HUES64 (cell line): Measurements from ENCODE around the gene RAPGEF2.
"Not testable (repeated sequence)": the region's sequence is repeated elsewhere in the genome, so short reads cannot be mapped to it uniquely, and the experiment has no call there.

ENCODE experiments used
- H3K27ac ChIP-seq: 2 replicates; pipeline ENCODE4 v1.7.0; 2013; ENCODE audit warnings: low read depth, low read length, inconsistent platforms
- H3K27me3 ChIP-seq: 2 replicates; pipeline ENCODE4 v1.6.1; 2013; ENCODE audit warnings: mild to moderate bottlenecking, low read length; ENCODE audit not compliant: insufficient read depth
- H3K36me3 ChIP-seq: 2 replicates; pipeline ENCODE4 v1.6.1; 2013; ENCODE audit warnings: mild to moderate bottlenecking, low read length; ENCODE audit not compliant: insufficient read depth
- H3K4me1 ChIP-seq: 2 replicates; pipeline ENCODE4 v1.6.1; 2013; ENCODE audit warnings: mild to moderate bottlenecking, low read length, moderate library complexity; ENCODE audit not compliant: insufficient read depth
- H3K4me3 ChIP-seq: 2 replicates; pipeline ENCODE4 v1.5.1; 2013; ENCODE audit warnings: mild to moderate bottlenecking, low read length, moderate library complexity
- H3K9ac ChIP-seq: 2 replicates; pipeline ENCODE4 v1.6.1; 2013; ENCODE audit warnings: mild to moderate bottlenecking, low read depth, low read length
- H3K9me3 ChIP-seq: 2 replicates; pipeline ENCODE4 v1.6.1; 2013; ENCODE audit warnings: low read depth, low read length; ENCODE audit not compliant: insufficient read depth
- WGBS: fragments of 150-250, 120-280 bp; methylation state at CpG from one replicate; pipeline ENCODE4 v1.1.7; 2013; ENCODE audit warnings: missing lambda C conversion rate; 5-methylcytosine and 5-hydroxymethylcytosine counted together

RAPGEF2 gene

DNA sequence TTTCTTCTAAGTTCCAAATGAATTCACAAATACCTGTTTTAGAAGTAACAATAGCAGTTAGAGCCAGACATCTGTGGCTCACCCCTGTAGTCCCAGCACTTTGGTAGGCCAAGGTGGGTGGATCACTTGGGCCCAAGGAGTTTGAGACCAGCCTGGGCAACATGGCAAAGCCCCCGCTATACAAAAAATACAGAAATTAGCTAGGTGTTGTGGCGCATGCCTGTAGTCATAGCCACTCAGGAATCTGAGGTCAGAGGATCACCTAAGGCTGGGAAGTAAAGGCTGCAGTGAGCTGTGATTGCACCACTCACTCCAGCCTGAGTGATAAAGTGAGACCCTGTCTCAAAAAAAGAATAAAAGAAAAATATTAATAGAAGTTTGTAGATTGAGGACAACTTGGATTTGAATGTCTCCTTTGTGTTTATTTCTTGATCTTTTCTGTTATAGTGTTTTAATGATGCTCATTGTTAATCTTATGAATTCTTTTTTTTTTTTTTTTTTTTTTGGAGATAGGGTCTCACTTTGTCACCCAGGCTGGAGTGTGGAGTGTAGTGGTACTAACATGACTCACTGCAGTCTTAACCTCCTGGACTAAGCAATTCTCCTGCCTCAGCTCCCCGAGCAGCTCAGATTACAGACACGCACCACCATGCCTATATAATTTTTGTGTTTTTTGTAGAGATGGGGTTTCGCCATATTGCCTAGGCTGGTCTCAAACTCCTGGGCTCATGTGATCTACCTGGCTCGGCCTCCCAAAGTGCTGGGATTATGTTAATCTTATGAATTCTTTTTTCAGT, 30.7 kb upstream of the RAPGEF2 start:
- Histone ChIP-seq H3K4me1 (peaks cover 20% of the 10 kb centered on the region), H3K9me3 (no peaks in the 10 kb centered on the region), H3K27ac (peak overlapping the region; percentile 83), H3K9ac (no peak overlapping the region), H3K27me3 (no peaks in the 10 kb centered on the region), H3K36me3 (no peaks in the 10 kb centered on the region), H3K4me3 (no peak overlapping the region)
- 88% methylated on average over 5 of the region's 6 CpGs for WGBS

DNA sequence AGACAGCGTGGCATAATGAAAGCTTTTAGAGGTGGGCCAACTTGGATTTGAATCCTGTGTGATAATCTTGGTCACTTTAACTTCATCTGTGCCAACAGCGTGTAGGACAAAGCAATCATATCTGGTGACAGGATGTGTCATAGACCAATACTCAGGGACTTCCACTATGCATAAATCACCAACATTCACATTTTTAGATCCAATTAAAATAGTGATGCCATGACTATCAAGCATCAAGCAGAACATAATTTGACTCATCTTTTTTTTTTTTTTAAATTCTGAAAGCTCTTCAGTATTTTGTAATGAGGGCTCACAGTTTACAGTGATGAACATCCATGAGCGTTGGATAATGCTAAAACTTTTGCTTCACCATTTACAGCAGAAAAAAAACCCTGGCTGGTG, 27.3 kb upstream of the RAPGEF2 start:
- no peak overlapping the region for H3K27ac ChIP-seq
- H3K4me1 ChIP-seq: peaks cover 20% of the 10 kb centered on the region
- H3K9me3 ChIP-seq: no peaks in the 10 kb centered on the region
- H3K9ac ChIP-seq: no peak overlapping the region
- no peaks in the 10 kb centered on the region for H3K27me3 ChIP-seq
- WGBS: 60% methylated on average over 3 of the region's 3 CpGs
- H3K36me3 ChIP-seq: no peaks in the 10 kb centered on the region
- no peak overlapping the region for H3K4me3 ChIP-seq

DNA sequence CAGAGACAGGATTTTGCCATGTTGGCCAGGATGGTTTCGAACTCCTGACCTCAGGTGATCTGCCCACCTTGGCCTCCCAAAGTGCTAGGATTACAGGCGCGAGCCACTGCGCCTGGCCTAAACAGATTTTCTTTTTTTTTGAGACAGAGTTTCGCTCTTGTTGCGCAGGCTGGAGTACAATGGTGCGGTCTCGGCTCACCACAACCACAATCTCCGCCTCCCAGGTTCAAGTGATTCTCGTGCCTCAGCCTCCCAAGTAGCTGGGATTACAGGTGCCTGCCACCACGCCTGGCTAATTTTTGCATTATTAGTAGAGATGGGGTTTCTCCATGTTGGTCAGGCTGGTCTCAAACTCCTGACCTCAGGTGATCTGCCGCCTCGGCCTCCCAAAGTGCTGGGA, 25.9 kb upstream of the RAPGEF2 start:
- H3K4me3 ChIP-seq, H3K9ac ChIP-seq, H3K36me3 ChIP-seq, H3K27me3 ChIP-seq, H3K9me3 ChIP-seq, H3K27ac ChIP-seq: not testable (repeated sequence)
- WGBS: 95% methylated on average over 13 of the region's 13 CpGs
- peaks cover 11% of the 10 kb centered on the region for H3K4me1 ChIP-seq

DNA sequence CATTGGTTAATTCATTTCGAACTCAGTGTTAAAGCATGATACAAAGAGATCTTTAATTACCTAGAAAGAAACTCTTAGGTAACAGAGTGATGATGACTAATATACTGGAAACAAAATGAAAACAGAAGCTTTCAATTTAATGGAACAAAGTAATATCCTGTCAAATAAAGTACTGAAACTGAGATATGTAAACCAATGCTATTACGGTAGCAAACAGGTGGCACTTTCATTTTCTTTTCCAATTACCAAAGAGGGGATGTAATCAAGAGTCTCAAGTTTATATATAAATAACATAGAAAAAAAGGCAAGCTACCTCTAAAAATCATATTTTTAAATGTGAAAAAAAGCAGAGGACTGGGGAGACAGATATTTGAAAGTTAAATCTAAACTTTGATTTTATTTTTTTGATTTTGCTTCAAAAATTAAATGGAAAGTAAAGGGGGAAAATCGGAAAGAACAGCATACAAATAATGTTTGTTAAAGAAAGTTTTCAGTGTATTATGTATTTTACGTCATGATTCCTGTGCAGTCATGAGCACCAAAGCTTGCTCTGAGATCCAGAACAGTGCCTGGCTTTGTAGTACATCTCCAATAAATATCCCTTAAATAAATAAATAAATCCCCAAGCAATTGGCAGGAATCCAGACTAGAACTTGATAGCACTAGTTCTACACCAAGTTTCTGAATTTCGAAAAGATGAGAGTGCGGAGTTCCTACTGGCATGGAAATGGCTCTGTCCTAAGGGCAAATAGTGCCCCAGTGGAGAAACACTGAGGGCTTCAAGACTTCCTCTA, 25.0 kb upstream of the RAPGEF2 start:
- WGBS: 91% methylated on average over 4 of the region's 6 CpGs
- peaks cover 2% of the 10 kb centered on the region for H3K4me1 ChIP-seq
- no peak overlapping the region for H3K27ac ChIP-seq
- H3K9ac ChIP-seq: no peak overlapping the region
- H3K36me3 ChIP-seq: no peaks in the 10 kb centered on the region
- H3K9me3 ChIP-seq: no peaks in the 10 kb centered on the region
- H3K27me3 ChIP-seq: no peaks in the 10 kb centered on the region
- no peak overlapping the region for H3K4me3 ChIP-seq

DNA sequence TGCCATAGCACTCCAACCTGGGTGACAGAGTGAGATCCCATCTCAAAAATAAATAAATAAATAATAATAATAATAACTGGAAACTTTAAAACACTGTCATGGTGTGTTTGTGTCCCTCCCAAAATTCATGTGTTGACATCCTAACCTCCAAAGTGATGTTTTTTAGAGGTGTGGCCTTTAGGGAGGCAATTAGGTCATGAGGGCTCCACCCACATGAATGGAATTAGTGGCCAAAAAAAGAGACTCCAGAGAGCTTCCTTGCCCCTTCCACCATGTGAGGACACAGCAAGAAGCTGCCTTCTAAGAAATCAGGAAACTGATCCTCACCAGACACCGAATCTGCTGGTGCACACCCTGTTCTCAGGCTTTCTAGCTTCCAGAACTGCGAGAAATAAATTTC, 23.8 kb upstream of the RAPGEF2 start:
- H3K36me3 ChIP-seq: no peaks in the 10 kb centered on the region
- H3K9me3 ChIP-seq: no peaks in the 10 kb centered on the region
- no peak overlapping the region for H3K9ac ChIP-seq
- H3K4me3 ChIP-seq: no peak overlapping the region
- no peaks in the 10 kb centered on the region for H3K4me1 ChIP-seq
- H3K27ac ChIP-seq: no peak overlapping the region
- 94% methylated on average over 2 of the region's 2 CpGs for WGBS
- H3K27me3 ChIP-seq: no peaks in the 10 kb centered on the region

DNA sequence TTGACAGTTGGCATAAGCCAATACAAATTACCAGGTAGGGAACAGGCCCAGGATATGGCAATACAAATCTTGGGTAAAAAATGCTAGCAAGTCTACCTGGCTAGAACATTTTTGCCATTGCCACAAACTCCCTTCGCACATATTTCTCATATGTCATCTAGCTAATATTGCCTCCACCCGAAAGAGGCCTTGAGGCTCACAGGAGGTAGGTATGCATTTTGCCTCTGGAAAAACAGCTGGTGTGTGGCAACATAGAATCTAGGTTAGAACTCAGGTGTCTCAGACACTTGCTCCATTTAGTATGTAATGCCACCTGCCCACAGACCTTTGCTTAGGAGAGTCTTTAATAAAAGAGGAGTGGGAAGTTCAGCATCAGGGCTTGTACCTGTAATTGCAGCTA, 16.3 kb upstream of the RAPGEF2 start:
- H3K9ac ChIP-seq: no peak overlapping the region
- WGBS: 95% methylated on average over 2 of the region's 2 CpGs
- H3K36me3 ChIP-seq: no peaks in the 10 kb centered on the region
- no peaks in the 10 kb centered on the region for H3K9me3 ChIP-seq
- no peak overlapping the region for H3K4me3 ChIP-seq
- H3K4me1 ChIP-seq: no peaks in the 10 kb centered on the region
- H3K27ac ChIP-seq: no peak overlapping the region
- no peaks in the 10 kb centered on the region for H3K27me3 ChIP-seq

DNA sequence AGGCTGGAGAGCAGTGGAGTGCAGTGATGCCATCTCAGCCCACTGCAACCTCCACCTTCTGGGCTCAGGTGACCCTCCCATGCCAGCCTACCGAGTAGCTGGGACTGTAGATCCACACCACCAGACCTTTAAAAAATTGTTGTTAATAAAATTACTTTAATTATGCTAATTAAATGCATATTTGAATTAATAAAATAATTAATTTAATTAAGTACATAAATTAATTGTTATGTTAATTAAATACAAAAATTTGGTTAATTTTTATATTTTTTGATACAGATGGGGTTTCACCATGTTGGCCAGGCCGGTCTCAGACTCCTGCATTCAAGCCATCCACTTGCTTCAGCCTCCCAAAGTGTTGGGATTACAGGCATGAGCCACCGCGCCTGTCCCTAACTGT, 12.6 kb upstream of the RAPGEF2 start:
- H3K9me3 ChIP-seq: no peaks in the 10 kb centered on the region
- no peak overlapping the region for H3K9ac ChIP-seq
- WGBS: 97% methylated on average over 3 of the region's 4 CpGs
- H3K4me1 ChIP-seq: no peaks in the 10 kb centered on the region
- H3K4me3 ChIP-seq: no peak overlapping the region
- no peaks in the 10 kb centered on the region for H3K27me3 ChIP-seq
- H3K27ac ChIP-seq: no peak overlapping the region
- no peaks in the 10 kb centered on the region for H3K36me3 ChIP-seq

DNA sequence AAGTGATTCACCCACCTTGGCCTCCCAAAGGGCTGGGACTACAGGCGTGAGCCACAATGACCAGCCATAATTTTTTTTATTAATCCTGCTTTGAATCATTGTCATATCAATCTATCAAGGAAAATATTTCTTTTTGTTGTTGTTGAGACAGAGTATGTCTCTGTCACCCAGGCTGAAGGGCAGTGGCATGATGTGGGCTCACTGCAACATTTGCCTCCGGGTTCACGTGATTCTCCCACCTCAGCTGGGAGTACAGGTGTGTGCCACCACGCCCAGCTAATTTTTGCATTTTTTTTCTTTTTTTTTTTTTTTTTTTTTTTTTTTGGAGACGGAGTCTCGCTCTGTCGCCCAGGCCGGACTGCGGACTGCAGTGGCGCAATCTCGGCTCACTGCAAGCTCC, 8.7 kb upstream of the RAPGEF2 start:
- 93% methylated on average over 3 of the region's 11 CpGs for WGBS
- H3K36me3 ChIP-seq, H3K4me3 ChIP-seq, H3K9ac ChIP-seq, H3K9me3 ChIP-seq, H3K27ac ChIP-seq, H3K27me3 ChIP-seq: not testable (repeated sequence)
- peaks cover 23% of the 10 kb centered on the region for H3K4me1 ChIP-seq

DNA sequence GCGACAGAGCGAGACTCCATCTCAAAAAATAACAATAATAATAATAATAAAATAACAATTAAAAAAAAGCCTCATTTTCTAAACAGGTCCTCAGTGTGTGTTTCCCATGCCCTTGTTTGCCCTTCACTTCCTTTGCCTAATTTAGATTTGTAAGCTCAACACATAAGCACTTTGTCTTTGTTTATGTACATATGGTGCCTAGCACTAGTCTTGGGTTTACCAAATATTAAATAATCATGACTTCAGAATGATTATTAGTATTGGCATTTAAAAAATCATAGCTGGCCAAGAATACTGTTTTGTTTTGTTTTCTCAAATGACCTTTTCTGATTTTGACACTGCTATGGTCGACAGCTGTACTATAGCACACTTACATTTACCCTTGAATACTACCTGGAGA, 6.4 kb upstream of the RAPGEF2 start:
- Histone ChIP-seq H3K9me3 (no peaks in the 10 kb centered on the region), H3K27ac (no peak overlapping the region), H3K36me3 (no peaks in the 10 kb centered on the region), H3K4me3 (no peak overlapping the region), H3K9ac (no peak overlapping the region), H3K27me3 (peaks cover 10% of the 10 kb centered on the region; the same call in 1 of the 2 replicates), H3K4me1 (peaks cover 23% of the 10 kb centered on the region)
- 88% methylated on average over 1 of the region's 3 CpGs for WGBS

DNA sequence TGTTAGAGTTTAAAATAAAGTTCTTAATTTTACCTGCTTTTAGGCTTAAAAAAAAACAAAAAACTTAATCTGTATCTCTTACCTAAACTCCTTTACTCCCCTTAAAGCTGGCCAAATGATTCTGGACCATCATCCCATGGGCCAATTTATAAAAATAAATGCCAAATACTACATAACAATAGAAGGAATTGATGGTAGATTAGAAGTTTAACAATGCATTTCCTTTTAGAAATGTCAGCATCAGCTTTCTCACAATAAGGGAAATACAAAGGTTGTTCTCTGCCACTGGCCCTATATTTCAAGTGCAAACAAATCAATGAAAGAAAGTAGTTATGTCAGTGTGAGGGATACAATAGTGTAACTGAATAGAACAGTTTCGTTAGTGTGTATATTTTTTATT, 5.7 kb upstream of the RAPGEF2 start:
- no CpG with 5 or more reads among the region's 1 CpG for WGBS
- Histone ChIP-seq H3K9me3 (no peaks in the 10 kb centered on the region), H3K27me3 (peaks cover 17% of the 10 kb centered on the region), H3K36me3 (no peaks in the 10 kb centered on the region), H3K9ac (no peak overlapping the region), H3K4me3 (no peak overlapping the region), H3K4me1 (peaks cover 27% of the 10 kb centered on the region), H3K27ac (no peak overlapping the region)

DNA sequence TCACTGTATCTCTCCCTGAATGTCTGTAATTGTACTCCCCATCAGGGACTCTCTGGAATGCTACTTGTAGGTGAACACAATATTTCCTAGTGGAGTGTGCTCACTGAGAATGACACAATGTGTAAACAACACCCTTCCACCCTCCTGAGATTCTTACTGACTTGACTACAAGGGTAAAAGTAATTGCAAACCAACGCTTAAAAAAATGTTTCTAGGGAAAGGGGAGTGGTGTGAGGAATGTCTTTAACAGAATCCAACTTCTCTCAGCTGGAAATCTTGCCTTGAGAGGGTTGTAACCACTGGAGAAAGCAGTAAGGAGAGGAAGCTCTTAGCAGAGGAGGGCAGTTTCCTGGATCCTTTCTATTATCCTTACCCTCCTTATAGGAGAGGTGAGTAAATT, 5.1 kb upstream of the RAPGEF2 start:
- peaks cover 20% of the 10 kb centered on the region for H3K27me3 ChIP-seq
- no CpG with 5 or more reads among the region's 1 CpG for WGBS
- H3K36me3 ChIP-seq: no peaks in the 10 kb centered on the region
- H3K4me3 ChIP-seq: no peak overlapping the region
- 0 out of 2 replicates have a peak overlapping the region, but pooled peaks have one; percentile 3 for H3K27ac ChIP-seq
- no peak overlapping the region for H3K9ac ChIP-seq
- peaks cover 28% of the 10 kb centered on the region for H3K4me1 ChIP-seq
- no peaks in the 10 kb centered on the region for H3K9me3 ChIP-seq
